Measurements from ENCODE around the gene ADAMTS12. TPM values are rescaled to one million over a fixed set of nuclear protein-coding genes. Genes with fewer than 3 reads are reported as not detected.

Gene ADAMTS12
- total RNA-seq, 1 experiment from 2014 or later, result 6.2 TPM

DNA sequence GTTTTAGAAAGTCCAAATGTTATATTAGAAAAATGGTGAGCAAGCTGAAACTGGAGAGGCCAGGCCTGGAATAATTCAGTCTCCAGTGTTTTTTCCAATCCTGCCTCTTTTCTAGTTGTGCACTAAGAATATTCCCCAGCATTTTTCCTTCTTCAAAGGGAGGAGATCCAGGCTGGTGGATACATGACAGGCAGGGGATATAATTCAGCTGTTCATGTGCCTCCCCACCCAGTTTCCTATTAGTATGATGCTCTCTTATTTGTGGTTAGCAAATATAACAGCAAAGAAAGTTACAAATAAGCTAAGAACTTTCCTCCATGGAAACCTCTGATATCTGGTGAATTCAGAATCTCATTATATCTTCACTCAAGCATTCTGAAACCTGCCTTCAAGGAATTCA is 234.6 kb downstream of the ADAMTS12 start:
- Histone ChIP-seq H4K20me1 (ENCODE audit: control insufficient read depth, insufficient read depth, insufficient read length) (no peaks in the 10 kb centered on the region), H3K4me2 (ENCODE audit: insufficient read depth, insufficient read length, low read length) (no peak overlapping the region), H2BK120ac (ENCODE audit: low read depth, low read length, poor library complexity, severe bottlenecking) (no peak overlapping the region), H3K4ac (ENCODE audit: low read depth, low read length) (no peak overlapping the region), H4K8ac (replicated peaks; ENCODE audit: insufficient read length, low read depth, low read length) (no peak overlapping the region), H3K4me1 (ENCODE audit: insufficient read depth, low read length) (no peaks in the 10 kb centered on the region), H3K23me2 (ENCODE audit: insufficient read length, low read depth, low read length, poor library complexity, severe bottlenecking) (no peaks in the 10 kb centered on the region), H3K79me1 (ENCODE audit: insufficient read depth, low read depth, low read length, poor library complexity, severe bottlenecking) (no peaks in the 10 kb centered on the region), H3K56ac (ENCODE audit: insufficient read length, low read depth, low read length) (no peak overlapping the region), H2BK20ac (ENCODE audit: low read depth, low read length, poor library complexity, severe bottlenecking) (no peak overlapping the region), H3K18ac (ENCODE audit: insufficient read length, low read depth, low read length) (no peak overlapping the region), H2AK5ac (ENCODE audit: insufficient read length, low read length) (no peak overlapping the region), H3K27me3 (ENCODE audit: insufficient read depth, low read length) (no peaks in the 10 kb centered on the region), H3T11ph (ENCODE audit: low read length) (no peak overlapping the region), H3K9me3 (ENCODE audit: control insufficient read depth, low read depth, low read length) (no peaks in the 10 kb centered on the region), H3K23ac (ENCODE audit: insufficient read length, low read depth, low read length) (no peak overlapping the region), H2BK12ac (ENCODE audit: insufficient read length, low read depth, low read length) (no peak overlapping the region), H2BK5ac (ENCODE audit: insufficient read length, low read length) (no peak overlapping the region), H2AFZ (ENCODE audit: low read length) (no peak overlapping the region), H4K91ac (ENCODE audit: insufficient read length, low read depth, low read length) (no peak overlapping the region), H3K9ac (ENCODE audit: extremely low read depth, insufficient read length, low read length) (no peak overlapping the region), H3K79me2 (ENCODE audit: insufficient read depth, low read length) (no peaks in the 10 kb centered on the region), H3K27ac (ENCODE audit: insufficient read length, low read depth, low read length) (no peak overlapping the region), H4K5ac (ENCODE audit: insufficient read length, low read depth, low read length) (no peak overlapping the region), H2BK15ac (ENCODE audit: low read depth, low read length) (no peak overlapping the region), H3K14ac (ENCODE audit: insufficient read depth, low read length) (no peak overlapping the region)
- Mint-ChIP-seq H3K27ac (no peak overlapping the region), H3K4me1 (peaks cover 9 to 10% of the 10 kb centered on the region in 2 experiments), H3K36me3 (ENCODE audit: insufficient read depth in 1 of 3, low read depth in 3 of 3) (peaks cover 0 to 1% (median 0%) of the 10 kb centered on the region in 3 experiments; a peak in 2 of 7 replicates), H3K27me3 (ENCODE audit: low read depth) (no peaks in the 10 kb centered on the region), H3K9me3 (no peaks in the 10 kb centered on the region), H3K4me3 (no peak overlapping the region)
- DNase-seq, result no peak
- TF ChIP-seq, protein P1, sequence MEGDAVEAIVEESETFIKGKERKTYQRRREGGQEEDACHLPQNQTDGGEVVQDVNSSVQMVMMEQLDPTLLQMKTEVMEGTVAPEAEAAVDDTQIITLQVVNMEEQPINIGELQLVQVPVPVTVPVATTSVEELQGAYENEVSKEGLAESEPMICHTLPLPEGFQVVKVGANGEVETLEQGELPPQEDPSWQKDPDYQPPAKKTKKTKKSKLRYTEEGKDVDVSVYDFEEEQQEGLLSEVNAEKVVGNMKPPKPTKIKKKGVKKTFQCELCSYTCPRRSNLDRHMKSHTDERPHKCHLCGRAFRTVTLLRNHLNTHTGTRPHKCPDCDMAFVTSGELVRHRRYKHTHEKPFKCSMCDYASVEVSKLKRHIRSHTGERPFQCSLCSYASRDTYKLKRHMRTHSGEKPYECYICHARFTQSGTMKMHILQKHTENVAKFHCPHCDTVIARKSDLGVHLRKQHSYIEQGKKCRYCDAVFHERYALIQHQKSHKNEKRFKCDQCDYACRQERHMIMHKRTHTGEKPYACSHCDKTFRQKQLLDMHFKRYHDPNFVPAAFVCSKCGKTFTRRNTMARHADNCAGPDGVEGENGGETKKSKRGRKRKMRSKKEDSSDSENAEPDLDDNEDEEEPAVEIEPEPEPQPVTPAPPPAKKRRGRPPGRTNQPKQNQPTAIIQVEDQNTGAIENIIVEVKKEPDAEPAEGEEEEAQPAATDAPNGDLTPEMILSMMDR (conservative IDR thresholded peaks at IDR 0.05), result no peak

Data from H9 (cell line).